GM23248 (cell line): ENCODE data around the gene EIF3K.

Experiments
- EZH2 ChIP-seq: fragments of 200-600 bp; sonication (generic); IDR thresholded peaks from 2 replicates; pipeline ENCODE4 v1.6.1; 2018; ENCODE audit warnings: antibody characterized with exemption, mild to moderate bottlenecking; ENCODE audit not compliant: insufficient read depth, poor library complexity, severe bottlenecking
- EZH2phosphoT487 ChIP-seq: fragments of 200-600 bp; sonication (generic); IDR thresholded peaks from 2 replicates; pipeline ENCODE4 v1.6.1; 2018; ENCODE audit warnings: antibody characterized with exemption, moderate library complexity, mild to moderate bottlenecking, low read depth; ENCODE audit not compliant: insufficient read depth

GRCh38 chr19:38606131-38606530 is 12.9 kb upstream of the EIF3K start:
- TF ChIP-seq EZH2phosphoT487 (no peak), EZH2 (no peak)
